GM19463 (cell line): Measurements from ENCODE around the gene FBRSL1.
"Not testable (repeated sequence)": the region's sequence is repeated elsewhere in the genome, so short reads cannot be mapped to it uniquely, and the experiment has no call there.

Experiments
- ATAC-seq: cut with Tn5 transposase; IDR thresholded peaks from one replicate; pipeline ENCODE4 v1.9.1; 2021; ENCODE audit warnings: mild to moderate bottlenecking, moderate library complexity; ENCODE audit not compliant: unreplicated experiment

FBRSL1 gene

GRCh38 chr12:132453361-132454192, 36.4 kb upstream of the FBRSL1 start:
- ATAC-seq: no peak

- ATAC-seq: no peak
Observed at GRCh38 chr12:132454193-132454932, 35.6 kb upstream of the FBRSL1 start.

- no peak for ATAC-seq
Observed at GRCh38 chr12:132454933-132455418, 35.0 kb upstream of the FBRSL1 start.

- ATAC-seq: no peak
Observed at GRCh38 chr12:132455565-132455964, 34.4 kb upstream of the FBRSL1 start.

- no peak for ATAC-seq
Observed at GRCh38 chr12:132456186-132456943, 33.6 kb upstream of the FBRSL1 start.

- no peak for ATAC-seq
Observed at GRCh38 chr12:132456944-132457495, 32.9 kb upstream of the FBRSL1 start.

GRCh38 chr12:132458441-132458840, 31.5 kb upstream of the FBRSL1 start:
- no peak for ATAC-seq

GRCh38 chr12:132458846-132459641, 30.9 kb upstream of the FBRSL1 start:
- no peak for ATAC-seq

GRCh38 chr12:132460571-132460970, 29.4 kb upstream of the FBRSL1 start:
- no peak for ATAC-seq

GRCh38 chr12:132461526-132461925, 28.4 kb upstream of the FBRSL1 start:
- no peak for ATAC-seq

- ATAC-seq: no peak
Observed at GRCh38 chr12:132462788-132463187, 27.2 kb upstream of the FBRSL1 start.

- not testable (repeated sequence) for ATAC-seq
Observed at GRCh38 chr12:132463284-132463924, 26.5 kb upstream of the FBRSL1 start.

GRCh38 chr12:132464304-132464703, 25.6 kb upstream of the FBRSL1 start:
- ATAC-seq: not testable (repeated sequence)

GRCh38 chr12:132464820-132465219, 25.1 kb upstream of the FBRSL1 start:
- no peak for ATAC-seq

- no peak for ATAC-seq
Observed at GRCh38 chr12:132465269-132466190, 24.4 kb upstream of the FBRSL1 start.

GRCh38 chr12:132466241-132467201, 23.4 kb upstream of the FBRSL1 start:
- ATAC-seq: no peak

- ATAC-seq: no peak
Observed at GRCh38 chr12:132467511-132467910, 22.4 kb upstream of the FBRSL1 start.
